Psoas muscle (tissue), 8 donors: Measurements from ENCODE around the gene FTCD. TPM values are rescaled to one million over a fixed set of nuclear protein-coding genes. Genes with fewer than 3 reads are reported as not detected.
"Not testable (repeated sequence)": the region's sequence is repeated elsewhere in the genome, so short reads cannot be mapped to it uniquely, and the experiment has no call there.

Source experiments
- ATAC-seq, 4 donors: fragments of 200-7000 bp; cut with Tn5 transposase; one replicate each; pipeline ENCODE4 v1.9.1; 2020; ENCODE audit warnings: moderate library complexity in 3 of 4, mild to moderate bottlenecking in 2 of 4
- DNase-seq, 2 donors: peaks; one replicate each; pipeline ENCODE4 v3.0.0-alpha.2; 2020
- H3K27ac ChIP-seq: fragments of 200-600 bp; one replicate; pipeline ENCODE4 v1.8.0; 2022
- H3K27me3 ChIP-seq, 3 donors: fragments of 200-600 bp in 1 of 3; one replicate each; pipeline versions ENCODE4 v1.6.1 to v1.8.0; 2013 to 2022; ENCODE audit warnings: low read length in 2 of 3, mild to moderate bottlenecking in 2 of 3, moderate library complexity in 1 of 3; ENCODE audit not compliant: insufficient read depth in 3 of 3
- H3K36me3 ChIP-seq, 2 donors: fragments of 200-600 bp in 1 of 2; one replicate each; pipeline versions ENCODE4 v1.6.1 to v1.8.0; 2013 to 2022; ENCODE audit warnings: low read depth in 1 of 2, mild to moderate bottlenecking in 1 of 2, moderate library complexity in 1 of 2; ENCODE audit not compliant: insufficient read depth in 1 of 2
- H3K4me1 ChIP-seq: fragments of 200-600 bp; one replicate; pipeline ENCODE4 v1.8.0; 2022
- H3K4me3 ChIP-seq: fragments of 200-600 bp; one replicate; pipeline ENCODE4 v1.8.0; 2022; ENCODE audit warnings: mild to moderate bottlenecking
- H3K9me3 ChIP-seq: fragments of 200-600 bp; one replicate; pipeline ENCODE4 v1.8.0; 2022
- WGBS, 3 donors: extraction: QIAGEN DNeasy Blood & Tissue Kit; methylation state at CpG; one replicate each; pipeline versions ENCODE4 v1.1.6 to v1.1.7; 2013; 5-methylcytosine and 5-hydroxymethylcytosine counted together
- intact Hi-C, 2 donors: fragments of 100-400 bp; cut with DNase I; formaldehyde crosslinking; loops; one replicate each; pipeline versions ENCODE4 v1.11.0 to v1.14.2; 2022
- polyA plus RNA-seq, 3 donors: library from polyadenylated mRNA; stranded (reverse); fragments of 200-250 nt; gene quantifications; one replicate each; pipeline ENCODE4 v1.2.3, GENCODE V29; 2013
- total RNA-seq, 4 donors: library from RNA; stranded (reverse); fragmentation: NEBNext Ultra II Directional in 2 of 4; extraction: Animal tissue kit (Norgen Biotek cat#: 25700) in 2 of 4; gene quantifications; one replicate each; pipeline versions ENCODE4 v1.2.1 to v1.2.4, GENCODE V29; 2021 to 2023
- TF ChIP-seq, protein P1 (sequence below): fragments of 200-600 bp; IDR thresholded peaks from one replicate; pipeline ENCODE4 v1.8.0; 2022; ENCODE audit warnings: antibody characterized with exemption
- donor health status: healthy with polysubstance abuse.
- donor health status: DM: no; HTN: no; CAD: no; lungs with moderate emphysema.
- donor health status: Bipolar disorder and iron deficiency.
- donor health status: healthy.
- donor health status: DM: yes; HTN: yes; CAD: no.
- donor health status: DM: no; HTN: no; CAD: no.
- donor health status: DM: no; HTN: no; CAD: no.
- donor health status: DM: yes; HTN: yes; CAD: no.

The FTCD gene
- total and polyA plus RNA-seq, 7 donors: 0.03 to 2.0 (median 0.13) TPM; not detected in 3

DNA sequence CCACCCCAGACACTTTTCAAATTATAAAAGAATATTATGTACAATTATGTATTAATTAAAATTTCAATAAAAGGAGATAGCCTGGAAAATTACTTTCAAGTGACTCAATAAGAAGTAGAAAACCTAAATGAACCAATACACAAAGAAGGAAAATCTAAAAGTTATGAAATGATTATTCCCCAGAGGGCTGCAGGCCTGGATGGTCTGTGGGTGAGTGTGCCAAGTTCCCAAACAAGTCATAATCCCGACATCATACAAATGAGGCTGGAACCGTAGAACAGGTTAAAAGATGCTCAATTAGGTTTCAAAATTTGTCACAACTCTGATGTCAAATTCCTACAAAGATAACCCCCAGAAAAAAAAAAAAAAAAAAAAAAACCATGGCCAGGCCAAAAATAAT lies 16.2 kb upstream of the FTCD start:
- no peak for ATAC-seq
- WGBS, 3 donors: 20 to 36% (median 34%) methylated on average over 2 of the region's 2 CpGs
- TF ChIP-seq, protein P1, sequence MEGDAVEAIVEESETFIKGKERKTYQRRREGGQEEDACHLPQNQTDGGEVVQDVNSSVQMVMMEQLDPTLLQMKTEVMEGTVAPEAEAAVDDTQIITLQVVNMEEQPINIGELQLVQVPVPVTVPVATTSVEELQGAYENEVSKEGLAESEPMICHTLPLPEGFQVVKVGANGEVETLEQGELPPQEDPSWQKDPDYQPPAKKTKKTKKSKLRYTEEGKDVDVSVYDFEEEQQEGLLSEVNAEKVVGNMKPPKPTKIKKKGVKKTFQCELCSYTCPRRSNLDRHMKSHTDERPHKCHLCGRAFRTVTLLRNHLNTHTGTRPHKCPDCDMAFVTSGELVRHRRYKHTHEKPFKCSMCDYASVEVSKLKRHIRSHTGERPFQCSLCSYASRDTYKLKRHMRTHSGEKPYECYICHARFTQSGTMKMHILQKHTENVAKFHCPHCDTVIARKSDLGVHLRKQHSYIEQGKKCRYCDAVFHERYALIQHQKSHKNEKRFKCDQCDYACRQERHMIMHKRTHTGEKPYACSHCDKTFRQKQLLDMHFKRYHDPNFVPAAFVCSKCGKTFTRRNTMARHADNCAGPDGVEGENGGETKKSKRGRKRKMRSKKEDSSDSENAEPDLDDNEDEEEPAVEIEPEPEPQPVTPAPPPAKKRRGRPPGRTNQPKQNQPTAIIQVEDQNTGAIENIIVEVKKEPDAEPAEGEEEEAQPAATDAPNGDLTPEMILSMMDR: no peak

DNA sequence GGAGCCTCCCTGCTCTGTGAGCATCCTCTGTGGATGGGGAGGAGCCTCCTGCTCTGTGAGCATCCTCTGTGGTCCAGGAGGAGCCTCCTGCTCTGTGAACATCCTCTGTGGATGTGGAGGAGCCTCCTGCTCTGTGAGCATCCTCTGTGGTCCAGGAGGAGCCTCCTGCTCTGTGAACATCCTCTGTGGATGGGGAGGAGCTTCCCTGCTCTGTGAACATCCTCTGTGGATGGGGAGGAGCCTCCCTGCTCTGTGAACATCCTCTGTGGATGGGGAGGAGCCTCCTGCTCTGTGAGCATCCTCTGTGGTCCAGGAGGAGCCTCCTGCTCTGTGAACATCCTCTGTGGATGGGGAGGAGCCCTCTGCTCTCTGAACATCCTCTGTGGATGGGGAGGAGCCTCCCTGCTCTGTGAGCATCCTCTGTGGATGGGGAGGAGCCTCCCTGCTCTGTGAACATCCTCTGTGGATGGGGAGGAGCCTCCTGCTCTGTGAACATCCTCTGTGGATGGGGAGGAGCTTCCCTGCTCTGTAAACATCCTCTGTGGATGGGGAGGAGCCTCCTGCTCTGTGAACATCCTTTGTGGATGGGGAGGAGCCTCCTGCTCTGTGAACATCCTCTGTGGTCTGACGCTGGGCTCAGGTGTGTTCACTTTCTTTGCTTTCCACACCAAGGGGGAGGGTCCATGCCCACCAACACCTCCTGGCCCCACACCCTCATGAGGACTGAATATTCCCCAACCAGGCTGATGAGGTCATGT lies 15.2 kb upstream of the FTCD start:
- H3K27ac ChIP-seq, H3K27me3 ChIP-seq, H3K4me3 ChIP-seq, H3K9me3 ChIP-seq, DNase-seq, H3K36me3 ChIP-seq, ATAC-seq, intact Hi-C loops, H3K4me1 ChIP-seq: not testable (repeated sequence)
- 69 to 87% (median 85%) methylated on average over 1 of the region's 1 CpG for WGBS, 3 donors

More for the DNA sequence above, 16.2 kb upstream of the FTCD start:
- H3K4me3 ChIP-seq: no peak overlapping the region
- no peaks in the 10 kb centered on the region for H3K27me3 ChIP-seq
- H3K36me3 ChIP-seq: no peaks in the 10 kb centered on the region
- H3K9me3 ChIP-seq: peaks cover 9% of the 10 kb centered on the region
- DNase-seq: no peak
- H3K27ac ChIP-seq: no peak overlapping the region
- H3K4me1 ChIP-seq: no peaks in the 10 kb centered on the region
- intact Hi-C loops: no loop called here

DNA sequence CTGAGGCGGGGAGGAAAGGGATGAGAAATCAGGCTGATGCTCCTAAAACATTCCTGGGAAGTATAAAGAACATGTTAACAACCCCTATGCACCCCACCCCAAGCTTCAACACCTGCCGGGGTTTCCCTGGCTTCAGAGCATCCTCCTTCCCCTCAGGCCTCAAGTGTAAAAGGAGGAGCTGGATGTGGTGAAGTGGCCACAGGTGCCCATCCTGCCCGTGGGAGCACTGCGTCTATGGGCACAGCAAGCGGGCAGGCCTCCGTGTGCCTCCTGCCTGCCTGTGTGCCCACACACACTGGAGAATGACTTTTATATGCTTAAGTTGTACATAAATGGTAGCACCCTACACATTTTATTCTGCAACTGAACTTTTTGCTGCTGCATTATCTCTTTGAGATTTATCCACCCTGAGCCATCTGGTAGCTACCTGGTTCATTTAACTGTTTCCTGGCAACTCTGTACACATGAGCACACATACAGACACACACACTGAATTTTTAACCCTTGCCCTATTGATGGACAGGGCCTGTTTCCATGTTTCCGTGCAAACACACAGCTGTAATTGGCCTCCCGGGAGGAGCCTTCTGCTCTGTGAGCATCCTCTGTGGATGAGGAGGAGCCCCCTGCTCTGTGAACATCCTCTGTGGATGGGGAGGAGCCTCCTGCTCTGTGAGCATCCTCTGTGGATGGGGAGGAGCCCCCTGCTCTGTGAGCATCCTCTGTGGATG lies 13.4 kb upstream of the FTCD start:
- Histone ChIP-seq H3K4me1 (no peaks in the 10 kb centered on the region), H3K36me3 (no peaks in the 10 kb centered on the region), H3K27ac (no peak overlapping the region), H3K9me3 (no peaks in the 10 kb centered on the region), H3K4me3 (no peak overlapping the region), H3K27me3 (no peaks in the 10 kb centered on the region)
- DNase-seq (no peak), ATAC-seq (no peak)
- 69 to 77% (median 70%) methylated on average over 8 of the region's 8 CpGs for WGBS, 3 donors
- intact Hi-C loops: no loop called here
- TF ChIP-seq, protein P1: no peak

DNA sequence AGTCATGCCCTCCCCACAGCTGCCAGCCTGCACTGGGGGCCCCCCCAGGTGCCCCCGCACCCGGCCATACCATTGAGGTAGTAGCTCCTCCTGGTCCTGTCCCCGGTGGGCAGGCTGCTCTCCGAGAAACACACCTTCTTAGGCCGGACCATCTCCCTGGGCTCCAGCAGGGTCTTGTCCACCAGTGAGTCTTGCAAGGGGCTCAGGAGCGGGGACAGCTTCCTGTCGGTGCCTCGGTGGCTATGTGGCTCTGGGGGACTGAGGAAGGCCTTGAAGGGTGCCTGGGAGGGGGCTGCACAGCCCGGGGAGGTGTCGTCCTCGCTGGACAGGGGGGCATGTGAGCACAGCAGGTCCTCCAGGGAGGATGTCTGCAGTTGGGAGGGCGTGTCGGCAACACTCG lies 12.9 kb upstream of the FTCD start:
- TF ChIP-seq, protein P1: no peak
- Histone ChIP-seq H3K4me1 (no peaks in the 10 kb centered on the region), H3K4me3 (no peak overlapping the region), H3K27me3 (no peaks in the 10 kb centered on the region), H3K9me3 (no peaks in the 10 kb centered on the region), H3K27ac (no peak overlapping the region), H3K36me3 (no peaks in the 10 kb centered on the region)
- ATAC-seq (no peak), DNase-seq (no peak)
- intact Hi-C loops: no loop called here
- whole genome bisulfite sequencing, 3 donors: 74 to 85% (median 81%) methylated on average over 14 of the region's 14 CpGs

DNA sequence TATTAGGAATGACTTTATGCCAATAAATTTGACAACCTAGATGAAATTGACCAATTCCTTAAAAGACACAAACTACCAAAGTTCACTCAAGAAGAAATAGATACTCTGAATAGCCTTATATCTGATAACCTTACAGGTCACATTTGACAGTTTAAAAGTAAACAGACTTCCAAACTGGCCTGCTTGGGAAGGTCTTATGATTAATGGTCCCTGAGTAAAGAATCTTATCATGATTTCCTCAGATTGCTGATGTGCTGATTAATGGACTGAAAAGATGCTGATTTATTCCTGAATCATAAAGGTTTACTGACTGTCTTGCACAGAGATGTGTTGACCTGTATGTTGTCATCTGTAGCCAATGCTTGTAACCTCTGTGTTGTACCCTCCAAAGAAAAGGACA lies 9.7 kb upstream of the FTCD start:
- no peak for DNase-seq
- Histone ChIP-seq H3K4me1 (no peaks in the 10 kb centered on the region), H3K9me3 (no peaks in the 10 kb centered on the region), H3K36me3 (no peaks in the 10 kb centered on the region), H3K27ac (no peak overlapping the region), H3K27me3 (no peaks in the 10 kb centered on the region), H3K4me3 (no peak overlapping the region)
- intact Hi-C loops: no loop called here
- ATAC-seq: no peak
- TF ChIP-seq, protein P1: no peak
